ENCODE measurements around the gene PGM1.

DNA sequence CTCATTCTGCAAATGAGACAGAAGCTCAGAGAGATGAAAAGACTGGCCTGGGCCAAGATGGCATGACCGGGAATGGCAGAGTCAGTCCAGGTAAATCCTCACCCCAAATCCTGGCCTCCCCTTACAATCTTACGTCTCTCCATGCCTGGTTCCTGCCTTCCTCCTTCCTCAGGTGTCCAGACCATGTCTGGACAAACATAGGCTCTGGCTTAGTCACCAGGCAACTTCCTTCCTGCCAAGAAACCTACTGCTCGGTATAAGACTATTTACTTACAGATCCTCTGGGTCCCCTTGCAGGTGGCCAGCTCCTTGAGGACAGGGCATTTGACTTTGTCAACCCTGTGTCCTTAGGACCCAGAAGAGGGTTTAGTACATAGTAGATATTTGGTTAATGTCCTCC, 111.2 kb downstream of the PGM1 start:
- TF ChIP-seq, protein P1, sequence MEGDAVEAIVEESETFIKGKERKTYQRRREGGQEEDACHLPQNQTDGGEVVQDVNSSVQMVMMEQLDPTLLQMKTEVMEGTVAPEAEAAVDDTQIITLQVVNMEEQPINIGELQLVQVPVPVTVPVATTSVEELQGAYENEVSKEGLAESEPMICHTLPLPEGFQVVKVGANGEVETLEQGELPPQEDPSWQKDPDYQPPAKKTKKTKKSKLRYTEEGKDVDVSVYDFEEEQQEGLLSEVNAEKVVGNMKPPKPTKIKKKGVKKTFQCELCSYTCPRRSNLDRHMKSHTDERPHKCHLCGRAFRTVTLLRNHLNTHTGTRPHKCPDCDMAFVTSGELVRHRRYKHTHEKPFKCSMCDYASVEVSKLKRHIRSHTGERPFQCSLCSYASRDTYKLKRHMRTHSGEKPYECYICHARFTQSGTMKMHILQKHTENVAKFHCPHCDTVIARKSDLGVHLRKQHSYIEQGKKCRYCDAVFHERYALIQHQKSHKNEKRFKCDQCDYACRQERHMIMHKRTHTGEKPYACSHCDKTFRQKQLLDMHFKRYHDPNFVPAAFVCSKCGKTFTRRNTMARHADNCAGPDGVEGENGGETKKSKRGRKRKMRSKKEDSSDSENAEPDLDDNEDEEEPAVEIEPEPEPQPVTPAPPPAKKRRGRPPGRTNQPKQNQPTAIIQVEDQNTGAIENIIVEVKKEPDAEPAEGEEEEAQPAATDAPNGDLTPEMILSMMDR (conservative IDR thresholded peaks at IDR 0.05; ENCODE audit: low read length): no peak
- no peak for TF ChIP-seq EZH2phosphoT487 (IDR thresholded peaks at IDR 0.05; ENCODE audit: borderline replicate concordance)
